HFFc6 (cell line): ENCODE data around the gene SSTR4. TPM values are rescaled to one million over a fixed set of nuclear protein-coding genes. Genes with fewer than 3 reads are reported as not detected.

ENCODE experiments used
- DNase-seq: peaks from one replicate; pipeline ENCODE4 v3.0.0-alpha.2; 2018
- H3K27ac Mint-ChIP-seq: 2 replicates; pipeline ENCODE4 v1.8.0; 2020; ENCODE audit warnings: mild to moderate bottlenecking, mixed read lengths
- H3K27me3 Mint-ChIP-seq: 2 replicates; pipeline ENCODE4 v1.8.0; 2021; ENCODE audit warnings: mild to moderate bottlenecking, moderate library complexity, mixed read lengths; ENCODE audit not compliant: insufficient read depth
- H3K36me3 Mint-ChIP-seq: 2 replicates; pipeline ENCODE4 v1.8.0; 2021; ENCODE audit warnings: low read depth, mixed read lengths
- H3K4me1 Mint-ChIP-seq: 2 replicates; pipeline ENCODE4 v1.8.0; 2020; ENCODE audit warnings: low read depth, mixed read lengths
- H3K4me3 Mint-ChIP-seq: 2 replicates; pipeline ENCODE4 v1.8.0; 2020; ENCODE audit warnings: mild to moderate bottlenecking, moderate library complexity, mixed read lengths
- H3K9me3 Mint-ChIP-seq: 2 replicates; pipeline ENCODE4 v1.8.0; 2020; ENCODE audit warnings: mild to moderate bottlenecking, mixed read lengths
- total RNA-seq, 6 experiments: library from RNA; stranded (reverse); fragmentation: NEBNext Ultra II Directional; extraction: Animal tissue kit (Norgen Biotek cat#: 25700); gene quantifications; 2 replicates in 1 of 6; 3 replicates in 5 of 6; pipeline ENCODE4 v1.2.3, GENCODE V29; 2021
- TF ChIP-seq, protein P1 (sequence below): fragments of 200-600 bp; sonication (generic); IDR thresholded peaks from 2 replicates; pipeline ENCODE4 v1.5.0; 2021; ENCODE audit warnings: antibody characterized with exemption, mild to moderate bottlenecking

Gene SSTR4
- total RNA-seq, 6 experiments from 2014 or later, result not detected

DNA sequence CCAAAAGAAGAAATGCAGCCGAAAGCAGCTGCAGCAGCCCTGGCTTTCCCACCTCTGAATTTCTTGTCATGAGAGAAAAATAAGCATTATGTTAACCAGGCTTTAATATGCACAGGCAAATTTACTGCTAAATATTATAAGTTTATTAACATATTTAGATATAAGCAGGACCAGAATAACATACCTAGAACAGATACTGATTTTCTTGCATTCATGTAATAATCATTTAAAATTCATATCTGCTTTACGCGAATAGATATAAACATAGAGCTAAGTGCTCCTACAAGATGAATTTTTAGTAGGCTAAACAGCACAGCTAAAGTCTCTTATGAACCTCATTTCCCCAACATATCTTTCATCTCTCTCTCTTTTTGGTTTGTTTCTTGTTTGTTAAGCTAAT, 36.3 kb downstream of the SSTR4 start:
- no peaks in the 10 kb centered on the region for H3K36me3 Mint-ChIP-seq
- TF ChIP-seq, protein P1, sequence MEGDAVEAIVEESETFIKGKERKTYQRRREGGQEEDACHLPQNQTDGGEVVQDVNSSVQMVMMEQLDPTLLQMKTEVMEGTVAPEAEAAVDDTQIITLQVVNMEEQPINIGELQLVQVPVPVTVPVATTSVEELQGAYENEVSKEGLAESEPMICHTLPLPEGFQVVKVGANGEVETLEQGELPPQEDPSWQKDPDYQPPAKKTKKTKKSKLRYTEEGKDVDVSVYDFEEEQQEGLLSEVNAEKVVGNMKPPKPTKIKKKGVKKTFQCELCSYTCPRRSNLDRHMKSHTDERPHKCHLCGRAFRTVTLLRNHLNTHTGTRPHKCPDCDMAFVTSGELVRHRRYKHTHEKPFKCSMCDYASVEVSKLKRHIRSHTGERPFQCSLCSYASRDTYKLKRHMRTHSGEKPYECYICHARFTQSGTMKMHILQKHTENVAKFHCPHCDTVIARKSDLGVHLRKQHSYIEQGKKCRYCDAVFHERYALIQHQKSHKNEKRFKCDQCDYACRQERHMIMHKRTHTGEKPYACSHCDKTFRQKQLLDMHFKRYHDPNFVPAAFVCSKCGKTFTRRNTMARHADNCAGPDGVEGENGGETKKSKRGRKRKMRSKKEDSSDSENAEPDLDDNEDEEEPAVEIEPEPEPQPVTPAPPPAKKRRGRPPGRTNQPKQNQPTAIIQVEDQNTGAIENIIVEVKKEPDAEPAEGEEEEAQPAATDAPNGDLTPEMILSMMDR, result no peak

DNA sequence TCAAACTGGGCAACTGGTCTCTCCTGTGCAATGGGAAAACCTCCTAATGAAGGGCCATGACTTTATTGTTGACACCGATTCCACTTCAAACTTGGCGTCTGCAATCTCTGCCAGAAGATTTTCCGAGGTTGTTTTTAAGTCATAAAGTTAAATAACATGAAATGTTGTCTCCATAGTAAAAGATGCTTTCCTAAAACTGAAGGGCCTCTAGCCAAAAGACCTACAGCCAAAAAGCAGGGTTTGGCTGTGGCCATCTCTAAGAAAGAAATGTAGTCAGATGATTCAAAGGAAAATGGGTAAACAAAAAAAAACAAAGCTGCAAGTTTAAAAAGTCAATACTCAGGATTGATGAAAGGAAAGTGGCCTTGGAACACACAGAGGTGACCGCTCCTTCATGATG, 36.9 kb downstream of the SSTR4 start:
- TF ChIP-seq, protein P1, result no peak
- peaks cover 13% of the 10 kb centered on the region for H3K27me3 Mint-ChIP-seq
- no peak overlapping the region for H3K4me3 Mint-ChIP-seq
- H3K27ac Mint-ChIP-seq, result no peak overlapping the region
- no peaks in the 10 kb centered on the region for H3K9me3 Mint-ChIP-seq
- no peak for DNase-seq
- H3K4me1 Mint-ChIP-seq, result no peaks in the 10 kb centered on the region
- no peaks in the 10 kb centered on the region for H3K36me3 Mint-ChIP-seq

More for the DNA sequence above, 36.3 kb downstream of the SSTR4 start:
- Mint-ChIP-seq H3K27ac (no peak overlapping the region), H3K9me3 (no peaks in the 10 kb centered on the region), H3K27me3 (peaks cover 12% of the 10 kb centered on the region), H3K4me3 (no peak overlapping the region), H3K4me1 (no peaks in the 10 kb centered on the region)
- DNase-seq, result no peak

DNA sequence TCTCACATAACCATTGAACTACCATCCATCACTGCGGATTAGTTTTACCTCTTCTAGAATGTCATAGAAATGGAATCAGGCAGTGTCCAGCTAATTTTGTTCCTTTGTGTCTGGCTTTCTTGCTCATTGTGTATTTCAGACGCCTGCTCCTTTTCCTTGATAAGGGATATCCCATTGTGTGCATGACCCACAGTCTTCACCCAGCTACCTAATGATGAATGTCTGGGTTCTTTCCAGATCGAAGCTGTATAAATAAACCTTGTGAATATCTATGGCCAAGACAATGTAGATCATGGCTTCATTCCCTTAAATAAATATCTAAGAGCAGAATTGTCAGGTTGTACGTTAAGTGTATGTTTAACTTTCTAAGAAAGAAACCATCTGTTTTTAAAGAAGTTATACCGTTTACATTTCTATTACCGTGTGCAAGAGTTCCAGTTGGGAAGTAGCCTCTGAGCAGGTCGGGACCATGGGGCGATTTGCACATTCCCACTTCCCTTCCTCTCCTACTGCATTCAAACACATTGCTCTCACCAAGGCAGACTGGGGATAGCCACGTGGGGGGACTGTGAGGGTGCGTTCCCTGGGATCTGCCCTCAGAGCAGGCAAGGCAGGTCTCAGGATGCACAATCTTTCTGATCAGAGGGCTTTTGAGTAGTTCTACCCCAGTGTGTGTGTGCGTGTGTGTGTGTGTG, 37.9 kb downstream of the SSTR4 start:
- Mint-ChIP-seq H3K4me3 (no peak overlapping the region), H3K9me3 (no peaks in the 10 kb centered on the region), H3K27me3 (peaks cover 11% of the 10 kb centered on the region), H3K36me3 (no peaks in the 10 kb centered on the region), H3K4me1 (no peaks in the 10 kb centered on the region), H3K27ac (no peak overlapping the region)
- DNase-seq, result no peak
- TF ChIP-seq, protein P1, result no peak

DNA sequence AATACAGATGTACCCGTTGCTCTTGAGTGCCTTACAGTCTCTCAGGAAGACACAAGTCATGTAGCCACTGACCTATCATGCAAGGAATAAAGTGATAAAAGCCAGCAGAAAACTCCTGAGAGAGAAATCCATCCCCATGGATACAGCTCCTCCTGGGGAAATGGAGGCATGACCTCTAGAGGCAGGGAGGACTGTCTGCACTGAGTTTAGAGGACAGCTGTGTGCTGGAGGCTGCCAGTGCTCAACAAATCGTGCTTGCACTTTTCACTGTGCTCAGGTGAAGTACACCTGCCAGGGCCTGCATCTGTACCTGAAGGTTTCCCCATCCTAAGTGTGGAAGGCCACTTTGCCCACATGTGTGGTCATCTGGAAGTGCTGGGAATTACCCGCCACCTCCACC, 38.9 kb downstream of the SSTR4 start:
- no peaks in the 10 kb centered on the region for H3K9me3 Mint-ChIP-seq
- TF ChIP-seq, protein P1, result no peak
- H3K27me3 Mint-ChIP-seq, result peaks cover 13% of the 10 kb centered on the region
- H3K36me3 Mint-ChIP-seq, result no peaks in the 10 kb centered on the region
- no peak overlapping the region for H3K4me3 Mint-ChIP-seq
- no peak for DNase-seq
- no peaks in the 10 kb centered on the region for H3K4me1 Mint-ChIP-seq
- H3K27ac Mint-ChIP-seq, result no peak overlapping the region

DNA sequence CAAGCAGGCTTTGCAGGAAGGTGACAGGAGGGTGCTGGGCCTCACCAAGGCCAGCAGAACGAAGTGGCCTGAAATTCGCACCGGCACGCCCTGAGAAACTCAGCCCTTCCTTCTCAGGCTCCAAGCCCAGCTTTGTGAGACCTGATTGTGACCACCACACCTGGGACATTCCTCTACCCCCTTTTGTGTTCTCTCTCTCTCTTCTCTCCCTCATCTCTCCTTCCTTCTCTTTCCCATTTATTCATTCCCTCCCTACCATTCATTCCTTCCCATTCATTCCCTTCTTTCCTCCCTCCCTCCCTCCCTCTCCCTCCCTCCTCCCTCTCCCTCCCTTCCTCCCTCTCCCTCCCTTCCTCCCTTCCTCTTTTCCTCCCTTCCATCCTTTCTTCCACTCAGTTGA, 42.2 kb downstream of the SSTR4 start:
- Mint-ChIP-seq H3K27ac (no peak overlapping the region), H3K27me3 (peaks cover 24% of the 10 kb centered on the region), H3K4me1 (no peaks in the 10 kb centered on the region), H3K9me3 (no peaks in the 10 kb centered on the region), H3K36me3 (no peaks in the 10 kb centered on the region), H3K4me3 (no peak overlapping the region)
- DNase-seq, result no peak
- TF ChIP-seq, protein P1, result no peak
